Endothelial cell of umbilical vein (primary cell): Measurements from ENCODE around the gene TBX4.

Source experiments
- CTCF ChIP-seq, 2 donors: IDR thresholded peaks; 1 replicate in 1 of 2; 2 replicates in 1 of 2; pipeline ENCODE4 v1.5.1; 2011; ENCODE audit warnings: low read length in 2 of 2, mild to moderate bottlenecking in 2 of 2, moderate library complexity in 2 of 2, control low read depth in 1 of 2, inconsistent platforms in 1 of 2, low read depth in 1 of 2; ENCODE audit not compliant: insufficient read depth in 1 of 2; ENCODE audit errors: extremely low read depth in 1 of 2
- EZH2 ChIP-seq: IDR thresholded peaks from 2 replicates; pipeline ENCODE4 v1.6.1; 2012; ENCODE audit warnings: borderline replicate concordance, low read depth, mild to moderate bottlenecking, moderate library complexity, low read length, inconsistent platforms; ENCODE audit not compliant: severe bottlenecking
- FOS ChIP-seq: IDR thresholded peaks from 2 replicates; pipeline ENCODE4 v1.6.1; 2011; ENCODE audit warnings: mild to moderate bottlenecking, low read length, moderate library complexity, borderline replicate concordance; ENCODE audit not compliant: insufficient read depth
- JUN ChIP-seq: IDR thresholded peaks from 2 replicates; pipeline ENCODE4 v1.6.1; 2011; ENCODE audit warnings: borderline replicate concordance, low read depth; ENCODE audit not compliant: insufficient read length, insufficient read depth
- MAX ChIP-seq: IDR thresholded peaks from 2 replicates; pipeline ENCODE4 v1.6.1; 2011; ENCODE audit not compliant: insufficient read depth, insufficient read length
- MYC ChIP-seq: IDR thresholded peaks from one replicate; pipeline ENCODE4 v1.6.1; 2011; ENCODE audit warnings: mild to moderate bottlenecking, low read depth, low read length
- POLR2A ChIP-seq: IDR thresholded peaks from 2 replicates; pipeline ENCODE4 v1.6.1; 2012; ENCODE audit warnings: low read depth, mild to moderate bottlenecking, control low read depth, low read length
- POLR2AphosphoS5 ChIP-seq: IDR thresholded peaks from 2 replicates; pipeline ENCODE4 v1.6.1; 2012; ENCODE audit warnings: low read depth, mild to moderate bottlenecking, control low read depth, low read length, moderate library complexity; ENCODE audit not compliant: insufficient read depth

DNA sequence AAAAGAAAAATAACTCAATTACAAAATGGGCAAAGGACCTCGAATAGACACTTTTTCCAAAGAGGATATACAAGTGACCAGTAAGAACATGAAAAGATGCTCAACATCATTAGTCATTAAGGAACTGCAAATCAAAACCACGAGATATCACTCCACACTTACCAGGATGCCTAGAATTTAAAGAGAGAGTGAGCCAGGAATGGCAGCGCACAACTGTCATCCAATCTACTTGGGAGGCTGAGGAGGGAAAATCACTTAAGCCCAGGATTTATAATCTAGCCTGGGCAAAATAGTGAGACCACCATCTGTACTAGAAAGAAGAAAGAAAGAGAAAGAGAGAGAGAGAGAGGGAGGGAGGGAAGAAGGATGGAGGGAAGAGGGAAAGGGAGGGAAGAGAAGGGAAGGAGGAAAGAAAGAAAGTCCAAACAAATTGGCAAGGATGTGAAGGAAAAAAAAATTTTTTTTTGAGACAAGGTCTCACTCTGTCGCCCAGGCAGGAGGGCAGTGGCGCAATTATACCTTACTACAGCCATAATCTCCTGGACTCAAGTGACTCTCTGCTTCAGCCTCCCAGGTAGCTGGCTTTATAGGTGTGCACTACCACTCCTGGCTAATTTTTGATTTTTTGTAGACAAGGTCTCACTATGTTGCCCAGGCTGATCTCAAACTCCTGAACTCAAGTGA, 30.0 kb upstream of the TBX4 start:
- TF ChIP-seq CTCF (IDR thresholded peaks at IDR 0.05; ENCODE audit: extremely low read depth in 1 of 2, insufficient read depth in 1 of 2, low read depth in 1 of 2, low read length in 2 of 2) (no peak), EZH2 (no peak), POLR2A (no peak), MAX (no peak), MYC (no peak), POLR2AphosphoS5 (no peak), JUN (no peak), FOS (no peak)
